Body of pancreas (tissue), 4 donors: ENCODE results near the gene SELENOF.

Experiments
- CTCF ChIP-seq, 7 experiments: fragments of 450-650 bp in 4 of 7; fragments of 200-600 bp in 3 of 7; sonication (generic) in 3 of 7; IDR thresholded peaks; one replicate each; pipeline ENCODE4 v1.5.1; 2016 to 2019; ENCODE audit warnings: antibody characterized with exemption in 7 of 7
- POLR2A ChIP-seq, 3 donors: fragments of 450-650 bp; IDR thresholded peaks; one replicate each; pipeline ENCODE4 v1.6.1; 2016; ENCODE audit warnings: antibody characterized with exemption in 3 of 3, mild to moderate bottlenecking in 2 of 3

GRCh38 chr1:86926883-86927282 is 13.0 kb upstream of the SELENOF start:
- TF ChIP-seq CTCF (IDR thresholded peaks at IDR 0.05) (no peak), POLR2A (IDR thresholded peaks at IDR 0.05) (no peak)
